OCI-LY1 (cell line): Measurements from ENCODE around the gene CHPF2.

Source experiments
- EZH2 ChIP-seq: fragments of 200-600 bp; sonication (generic), shearing (Covaris generic); IDR thresholded peaks from 2 replicates; pipeline ENCODE4 v1.8.0; 2017; ENCODE audit warnings: borderline replicate concordance, mixed run types, mild to moderate bottlenecking, antibody characterized with exemption, low read length, moderate library complexity, mixed read lengths
- TF ChIP-seq, protein P1 (sequence below): fragments of 200-600 bp; sonication (generic), shearing (Covaris generic); IDR thresholded peaks from 2 replicates; pipeline ENCODE4 v1.5.1; 2017; ENCODE audit warnings: mild to moderate bottlenecking, antibody characterized with exemption, low read length, moderate library complexity, mixed read lengths

GRCh38 chr7:151208253-151208862 lies 23.9 kb upstream of the CHPF2 start:
- TF ChIP-seq, protein P1, sequence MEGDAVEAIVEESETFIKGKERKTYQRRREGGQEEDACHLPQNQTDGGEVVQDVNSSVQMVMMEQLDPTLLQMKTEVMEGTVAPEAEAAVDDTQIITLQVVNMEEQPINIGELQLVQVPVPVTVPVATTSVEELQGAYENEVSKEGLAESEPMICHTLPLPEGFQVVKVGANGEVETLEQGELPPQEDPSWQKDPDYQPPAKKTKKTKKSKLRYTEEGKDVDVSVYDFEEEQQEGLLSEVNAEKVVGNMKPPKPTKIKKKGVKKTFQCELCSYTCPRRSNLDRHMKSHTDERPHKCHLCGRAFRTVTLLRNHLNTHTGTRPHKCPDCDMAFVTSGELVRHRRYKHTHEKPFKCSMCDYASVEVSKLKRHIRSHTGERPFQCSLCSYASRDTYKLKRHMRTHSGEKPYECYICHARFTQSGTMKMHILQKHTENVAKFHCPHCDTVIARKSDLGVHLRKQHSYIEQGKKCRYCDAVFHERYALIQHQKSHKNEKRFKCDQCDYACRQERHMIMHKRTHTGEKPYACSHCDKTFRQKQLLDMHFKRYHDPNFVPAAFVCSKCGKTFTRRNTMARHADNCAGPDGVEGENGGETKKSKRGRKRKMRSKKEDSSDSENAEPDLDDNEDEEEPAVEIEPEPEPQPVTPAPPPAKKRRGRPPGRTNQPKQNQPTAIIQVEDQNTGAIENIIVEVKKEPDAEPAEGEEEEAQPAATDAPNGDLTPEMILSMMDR: no peak
- TF ChIP-seq EZH2: no peak
